Neural cell (in vitro differentiated cells): ENCODE measurements around the gene IL7R. TPM values are rescaled to one million over a fixed set of nuclear protein-coding genes. Genes with fewer than 3 reads are reported as not detected.
A peak's percentile ranks its signal among the peaks of the same experiment; 100 is the strongest.

Source experiments
- H2AFZ ChIP-seq: fragments of 200-600, 300-800 bp; sonication (generic), shearing (Covaris generic); 2 replicates; pipeline ENCODE4 v1.6.0; 2014; ENCODE audit warnings: low read depth, mild to moderate bottlenecking, antibody characterized with exemption, low read length, moderate library complexity
- H3F3A ChIP-seq: fragments of 200-600 bp; shearing (Covaris generic); 2 replicates; pipeline ENCODE4 v1.6.1; 2016; ENCODE audit warnings: mild to moderate bottlenecking, moderate library complexity, mixed read lengths, antibody characterized with exemption, low read length; ENCODE audit not compliant: insufficient read depth, poor library complexity, severe bottlenecking
- H3K27ac ChIP-seq: fragments of 200-600, 300-800 bp; sonication (generic), shearing (Covaris generic); 2 replicates; pipeline ENCODE4 v1.5.1; 2014; ENCODE audit warnings: mild to moderate bottlenecking, low read length, moderate library complexity
- H3K27me3 ChIP-seq: fragments of 300-800, 200-600 bp; sonication (generic), shearing (Covaris generic); 2 replicates; pipeline ENCODE4 v1.6.0; 2014; ENCODE audit warnings: mild to moderate bottlenecking, low read depth, low read length, moderate library complexity; ENCODE audit not compliant: insufficient read depth
- H3K36me3 ChIP-seq: fragments of 300-800, 200-600 bp; sonication (generic), shearing (Covaris generic); 2 replicates; pipeline ENCODE4 v1.5.1; 2014; ENCODE audit warnings: mild to moderate bottlenecking, antibody characterized with exemption, low read length, moderate library complexity; ENCODE audit not compliant: insufficient read depth
- H3K4me2 ChIP-seq: fragments of 300-800, 200-600 bp; sonication (generic), shearing (Covaris generic); 2 replicates; pipeline ENCODE4 v1.6.0; 2014; ENCODE audit warnings: mild to moderate bottlenecking, low read length
- H3K4me3 ChIP-seq: fragments of 300-800, 200-600 bp; sonication (generic), shearing (Covaris generic); 2 replicates; pipeline ENCODE4 v1.5.1; 2014; ENCODE audit warnings: mild to moderate bottlenecking, low read length, moderate library complexity
- H3K79me2 ChIP-seq: fragments of 200-600 bp; shearing (Covaris generic); replicated peaks from 2 replicates; pipeline ENCODE4 v1.6.0; 2014; ENCODE audit warnings: mild to moderate bottlenecking, low read length, moderate library complexity; ENCODE audit not compliant: insufficient read depth
- H3K9ac ChIP-seq: fragments of 300-800, 200-600 bp; sonication (generic), shearing (Covaris generic); 2 replicates; pipeline ENCODE4 v1.6.1; 2016; ENCODE audit warnings: mild to moderate bottlenecking, low read length, mixed read lengths
- H3K9me2 ChIP-seq: fragments of 200-600 bp; shearing (Covaris generic); 2 replicates; pipeline ENCODE4 v1.6.1; 2016; ENCODE audit warnings: mild to moderate bottlenecking, low read length, mixed read lengths; ENCODE audit not compliant: insufficient read depth
- H3K9me3 ChIP-seq: fragments of 200-600, 300-800 bp; sonication (generic), shearing (Covaris generic); 2 replicates; pipeline ENCODE4 v1.6.1; 2016; ENCODE audit warnings: mild to moderate bottlenecking, mixed run types, low read length, moderate library complexity, mixed read lengths
- H4K20me1 ChIP-seq: fragments of 200-600 bp; shearing (Covaris generic); 2 replicates; pipeline ENCODE4 v1.6.1; 2016; ENCODE audit warnings: mild to moderate bottlenecking, mixed run types; ENCODE audit not compliant: insufficient read depth
- EP300 ChIP-seq: fragments of 450-650 bp; conservative IDR thresholded peaks from 2 replicates; pipeline ENCODE4 v1.6.1; 2014; ENCODE audit warnings: antibody characterized with exemption, mild to moderate bottlenecking, moderate library complexity; ENCODE audit not compliant: poor library complexity, severe bottlenecking
- EZH2 ChIP-seq: fragments of 200-600, 300-800 bp; shearing (Covaris generic), sonication (generic); IDR thresholded peaks from 2 replicates; pipeline ENCODE4 v1.6.1; 2014; ENCODE audit warnings: antibody characterized with exemption, low read length, borderline replicate concordance, mild to moderate bottlenecking; ENCODE audit not compliant: insufficient read depth, poor library complexity, severe bottlenecking
- MXI1 ChIP-seq: fragments of 450-650 bp; conservative IDR thresholded peaks from 2 replicates; pipeline ENCODE4 v1.6.1; 2014; ENCODE audit warnings: antibody characterized with exemption, mild to moderate bottlenecking; ENCODE audit not compliant: poor library complexity, severe bottlenecking
- POLR2AphosphoS5 ChIP-seq: IDR thresholded peaks from 2 replicates; pipeline ENCODE4 v1.6.1; 2012
- RAD21 ChIP-seq: fragments of 450-650 bp; conservative IDR thresholded peaks from 2 replicates; pipeline ENCODE4 v1.6.1; 2014; ENCODE audit warnings: antibody characterized with exemption, mild to moderate bottlenecking, moderate library complexity
- REST ChIP-seq: IDR thresholded peaks from 2 replicates; pipeline ENCODE4 v1.6.1; 2012; ENCODE audit warnings: borderline replicate concordance
- SMC3 ChIP-seq: fragments of 450-650 bp; conservative IDR thresholded peaks from 2 replicates; pipeline ENCODE4 v1.6.1; 2014; ENCODE audit warnings: antibody characterized with exemption, mild to moderate bottlenecking, moderate library complexity; ENCODE audit not compliant: poor library complexity
- TAF1 ChIP-seq: IDR thresholded peaks from 2 replicates; pipeline ENCODE4 v1.6.1; 2012; ENCODE audit warnings: low read depth
- polyA plus RNA-seq: library from polyadenylated mRNA; depleted of rRNA; stranded (reverse); fragments of >200 nt; gene quantifications from 2 replicates; pipeline ENCODE4 v1.2.3, GENCODE V29; 2014
- TF ChIP-seq, protein P1 (sequence below): fragments of 450-650 bp; IDR thresholded peaks from 2 replicates; pipeline ENCODE4 v1.5.1; 2014; ENCODE audit warnings: antibody characterized with exemption, mild to moderate bottlenecking, moderate library complexity; ENCODE audit not compliant: poor library complexity, severe bottlenecking

IL7R gene
- polyA plus RNA-seq, 1 donor from 2014 or later: not detected

- Histone ChIP-seq H3K9me3 (no peaks in the 10 kb centered on the region), H4K20me1 (no peaks in the 10 kb centered on the region), H3F3A (no peaks in the 10 kb centered on the region), H3K27me3 (no peaks in the 10 kb centered on the region), H3K4me2 (no peak overlapping the region), H3K4me3 (no peak overlapping the region), H3K27ac (no peak overlapping the region), H3K79me2 (no peaks in the 10 kb centered on the region), H2AFZ (no peak overlapping the region), H3K9ac (no peak overlapping the region), H3K9me2 (no peaks in the 10 kb centered on the region), H3K36me3 (no peaks in the 10 kb centered on the region)
- TF ChIP-seq, protein P1, sequence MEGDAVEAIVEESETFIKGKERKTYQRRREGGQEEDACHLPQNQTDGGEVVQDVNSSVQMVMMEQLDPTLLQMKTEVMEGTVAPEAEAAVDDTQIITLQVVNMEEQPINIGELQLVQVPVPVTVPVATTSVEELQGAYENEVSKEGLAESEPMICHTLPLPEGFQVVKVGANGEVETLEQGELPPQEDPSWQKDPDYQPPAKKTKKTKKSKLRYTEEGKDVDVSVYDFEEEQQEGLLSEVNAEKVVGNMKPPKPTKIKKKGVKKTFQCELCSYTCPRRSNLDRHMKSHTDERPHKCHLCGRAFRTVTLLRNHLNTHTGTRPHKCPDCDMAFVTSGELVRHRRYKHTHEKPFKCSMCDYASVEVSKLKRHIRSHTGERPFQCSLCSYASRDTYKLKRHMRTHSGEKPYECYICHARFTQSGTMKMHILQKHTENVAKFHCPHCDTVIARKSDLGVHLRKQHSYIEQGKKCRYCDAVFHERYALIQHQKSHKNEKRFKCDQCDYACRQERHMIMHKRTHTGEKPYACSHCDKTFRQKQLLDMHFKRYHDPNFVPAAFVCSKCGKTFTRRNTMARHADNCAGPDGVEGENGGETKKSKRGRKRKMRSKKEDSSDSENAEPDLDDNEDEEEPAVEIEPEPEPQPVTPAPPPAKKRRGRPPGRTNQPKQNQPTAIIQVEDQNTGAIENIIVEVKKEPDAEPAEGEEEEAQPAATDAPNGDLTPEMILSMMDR: no peak
- TF ChIP-seq EP300: no peak
- no peak for TF ChIP-seq RAD21
- TF ChIP-seq TAF1: no peak
- TF ChIP-seq SMC3: no peak
- no peak for TF ChIP-seq REST
- TF ChIP-seq MXI1: no peak
- no peak for TF ChIP-seq EZH2
- TF ChIP-seq POLR2AphosphoS5: no peak
Measured at GRCh38 chr5:35924122-35924949, 67.6 kb downstream of the IL7R start.

- H3K4me3 ChIP-seq: no peak overlapping the region
- no peaks in the 10 kb centered on the region for H3K9me2 ChIP-seq
- TF ChIP-seq, protein P1: peak; percentile 93
- peak; percentile 97 for TF ChIP-seq SMC3
- peak; percentile 96 for TF ChIP-seq RAD21
- no peak for TF ChIP-seq POLR2AphosphoS5
- no peak for TF ChIP-seq TAF1
- TF ChIP-seq MXI1: peak; percentile 31
- no peaks in the 10 kb centered on the region for H3K27me3 ChIP-seq
- H3K36me3 ChIP-seq: no peaks in the 10 kb centered on the region
- no peak overlapping the region for H3K4me2 ChIP-seq
- no peaks in the 10 kb centered on the region for H4K20me1 ChIP-seq
- H3F3A ChIP-seq: no peaks in the 10 kb centered on the region
- H3K9ac ChIP-seq: no peak overlapping the region
- H3K79me2 ChIP-seq: no peaks in the 10 kb centered on the region
- no peak overlapping the region for H3K27ac ChIP-seq
- H3K9me3 ChIP-seq: no peaks in the 10 kb centered on the region
- no peak overlapping the region for H2AFZ ChIP-seq
Measured at GRCh38 chr5:35924950-35925722, 68.4 kb downstream of the IL7R start.
